Measurements from ENCODE around the gene FANCI.

- no peak for TF ChIP-seq CTCF (IDR thresholded peaks at IDR 0.05)
- TF ChIP-seq POLR2A (IDR thresholded peaks at IDR 0.05): no peak
These were observed 118.7 kb downstream of the FANCI start for GRCh38 chr15:89362203-89363101.
